D721Med (cell line): ENCODE measurements around the gene LMF1.

Experiments
- DNase-seq: peaks from one replicate; pipeline ENCODE4 v3.0.0; 2011; ENCODE audit warnings: low spot score; ENCODE audit not compliant: insufficient read length
- FAIRE-seq: peaks from 2 replicates; lab custom pipeline; 2011; peaks lifted over from hg19 to GRCh38; lab: Jason Lieb, UNC
- TF ChIP-seq, protein P1 (sequence below): IDR thresholded peaks from 2 replicates; pipeline ENCODE4 v1.5.1; 2012; ENCODE audit warnings: mild to moderate bottlenecking, control low read depth; ENCODE audit not compliant: insufficient read depth; ENCODE audit errors: missing control alignments

LMF1 gene

DNA sequence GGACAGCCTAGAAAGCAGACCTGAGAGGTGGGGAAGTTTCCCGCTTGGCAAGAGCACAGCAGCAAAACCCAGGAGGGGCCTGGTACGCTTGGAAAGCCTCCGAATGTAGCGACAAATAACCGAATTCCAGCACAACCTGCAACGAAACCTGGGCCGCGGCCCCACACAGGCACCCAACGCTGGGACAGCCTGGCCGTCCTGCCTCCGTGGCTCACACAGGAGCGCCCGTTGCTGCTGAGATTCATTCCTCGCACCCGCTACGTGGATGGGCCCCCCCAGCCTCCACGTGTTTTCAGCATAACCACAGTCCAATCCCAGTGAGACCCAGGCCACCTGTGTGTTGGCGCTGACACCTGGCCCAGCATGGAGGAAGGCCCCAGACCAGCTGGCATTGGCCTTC is 42.9 kb downstream of the LMF1 start:
- FAIRE-seq (no peak), DNase-seq (no peak)
- TF ChIP-seq, protein P1, sequence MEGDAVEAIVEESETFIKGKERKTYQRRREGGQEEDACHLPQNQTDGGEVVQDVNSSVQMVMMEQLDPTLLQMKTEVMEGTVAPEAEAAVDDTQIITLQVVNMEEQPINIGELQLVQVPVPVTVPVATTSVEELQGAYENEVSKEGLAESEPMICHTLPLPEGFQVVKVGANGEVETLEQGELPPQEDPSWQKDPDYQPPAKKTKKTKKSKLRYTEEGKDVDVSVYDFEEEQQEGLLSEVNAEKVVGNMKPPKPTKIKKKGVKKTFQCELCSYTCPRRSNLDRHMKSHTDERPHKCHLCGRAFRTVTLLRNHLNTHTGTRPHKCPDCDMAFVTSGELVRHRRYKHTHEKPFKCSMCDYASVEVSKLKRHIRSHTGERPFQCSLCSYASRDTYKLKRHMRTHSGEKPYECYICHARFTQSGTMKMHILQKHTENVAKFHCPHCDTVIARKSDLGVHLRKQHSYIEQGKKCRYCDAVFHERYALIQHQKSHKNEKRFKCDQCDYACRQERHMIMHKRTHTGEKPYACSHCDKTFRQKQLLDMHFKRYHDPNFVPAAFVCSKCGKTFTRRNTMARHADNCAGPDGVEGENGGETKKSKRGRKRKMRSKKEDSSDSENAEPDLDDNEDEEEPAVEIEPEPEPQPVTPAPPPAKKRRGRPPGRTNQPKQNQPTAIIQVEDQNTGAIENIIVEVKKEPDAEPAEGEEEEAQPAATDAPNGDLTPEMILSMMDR, result no peak

DNA sequence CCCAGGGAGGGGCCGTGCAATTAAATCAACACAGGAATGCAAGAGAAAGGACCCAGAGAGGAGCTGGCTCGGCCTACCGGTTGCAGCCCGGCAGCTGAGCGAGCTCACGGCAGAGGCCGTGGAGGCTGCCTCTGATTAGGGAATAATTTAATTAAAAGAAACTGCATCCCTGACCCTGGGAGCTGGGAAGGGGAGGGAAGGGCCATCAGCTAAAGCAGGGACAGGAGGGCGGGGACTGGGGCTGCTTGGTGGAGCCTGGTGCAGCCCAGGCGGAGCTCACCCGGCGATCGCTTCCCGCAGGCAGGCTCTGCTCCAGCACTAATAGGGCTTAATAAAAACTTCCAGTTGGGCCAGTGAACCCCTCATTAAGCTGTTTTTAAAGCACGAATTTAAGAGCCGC is 43.4 kb downstream of the LMF1 start:
- FAIRE-seq (no peak), DNase-seq (no peak)
- TF ChIP-seq, protein P1, result no peak

DNA sequence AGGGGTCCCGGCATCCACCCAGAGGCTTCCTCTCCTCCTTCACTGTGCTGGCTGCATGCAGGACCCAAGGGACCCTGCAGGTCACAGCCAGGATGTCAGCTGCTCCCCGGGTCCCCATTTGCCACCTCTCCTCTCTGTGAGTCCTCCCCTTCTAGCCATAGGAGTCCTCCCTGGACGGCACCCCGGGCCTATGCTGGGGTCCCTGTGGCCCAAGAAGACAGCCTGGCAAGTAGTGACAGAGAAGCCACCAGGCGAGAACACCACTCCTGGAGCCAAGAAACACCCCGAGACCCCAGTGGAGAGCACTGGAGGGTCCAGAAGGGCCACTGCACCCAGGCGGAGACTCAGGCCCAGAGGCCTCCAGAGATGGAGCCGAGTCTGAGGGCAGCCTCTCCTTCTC is 44.1 kb downstream of the LMF1 start:
- TF ChIP-seq, protein P1, result no peak
- DNase-seq, result no peak
- FAIRE-seq, result no peak

DNA sequence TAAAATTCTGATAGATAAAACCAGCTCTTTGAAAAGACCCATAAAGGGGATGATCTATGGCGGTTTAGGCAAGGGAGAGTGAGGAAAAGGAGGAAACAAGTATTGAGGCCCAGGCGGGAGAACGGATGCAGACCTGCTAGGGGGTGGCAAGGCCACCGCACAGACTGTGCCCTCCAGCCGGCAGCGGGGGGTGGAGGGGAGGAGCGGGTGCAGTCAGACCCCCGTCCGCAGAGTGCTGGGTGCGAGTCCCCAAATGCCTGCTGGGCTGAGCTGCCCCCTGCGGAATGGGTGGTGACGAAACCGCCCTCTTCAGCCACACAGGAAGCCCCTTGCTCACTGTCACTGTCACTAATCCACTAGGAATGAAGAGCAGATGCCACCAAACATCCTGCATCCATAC is 46.0 kb downstream of the LMF1 start:
- TF ChIP-seq, protein P1, result no peak
- DNase-seq (no peak), FAIRE-seq (no peak)

DNA sequence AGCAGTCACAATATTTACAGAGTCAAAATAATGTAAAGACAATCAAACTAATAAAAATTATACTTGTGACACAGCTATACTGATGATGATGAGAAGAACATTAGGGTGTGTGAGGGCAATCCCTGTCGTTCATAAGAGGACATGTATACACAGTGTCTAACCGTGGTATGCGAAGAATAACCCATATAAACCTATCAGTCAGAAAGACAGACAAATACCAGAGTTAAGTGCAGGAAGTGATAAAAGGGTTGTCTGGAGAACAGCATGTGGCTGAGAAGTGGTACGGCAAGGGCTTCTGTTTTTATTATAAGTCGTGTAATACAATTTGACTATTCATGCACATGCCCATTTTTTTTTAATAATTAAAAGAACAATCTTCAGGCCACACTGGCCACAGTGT is 46.7 kb downstream of the LMF1 start:
- DNase-seq (no peak), FAIRE-seq (no peak)

DNA sequence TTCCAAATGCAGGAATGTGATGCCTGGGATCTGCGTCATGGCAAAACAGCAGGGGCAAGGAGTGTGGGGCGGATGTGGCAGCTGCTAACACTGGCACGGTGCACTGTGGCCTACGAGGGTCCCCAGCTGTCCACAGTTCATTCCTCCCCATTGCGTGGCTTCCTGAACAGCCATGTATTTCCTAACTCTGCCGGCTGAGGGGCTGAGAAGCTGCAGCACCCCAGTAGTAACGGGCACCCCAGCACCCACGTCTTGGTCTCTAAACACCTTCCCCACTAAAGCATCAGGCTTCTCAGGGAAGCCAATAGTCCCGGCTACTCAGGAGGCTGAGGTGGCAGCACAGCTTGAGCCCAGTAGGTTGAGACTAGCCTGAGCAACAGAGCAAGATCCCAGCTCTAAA is 47.6 kb downstream of the LMF1 start:
- DNase-seq (no peak), FAIRE-seq (no peak)
- TF ChIP-seq, protein P1, result no peak

More for the DNA sequence above, 46.7 kb downstream of the LMF1 start:
- TF ChIP-seq, protein P1, result no peak

DNA sequence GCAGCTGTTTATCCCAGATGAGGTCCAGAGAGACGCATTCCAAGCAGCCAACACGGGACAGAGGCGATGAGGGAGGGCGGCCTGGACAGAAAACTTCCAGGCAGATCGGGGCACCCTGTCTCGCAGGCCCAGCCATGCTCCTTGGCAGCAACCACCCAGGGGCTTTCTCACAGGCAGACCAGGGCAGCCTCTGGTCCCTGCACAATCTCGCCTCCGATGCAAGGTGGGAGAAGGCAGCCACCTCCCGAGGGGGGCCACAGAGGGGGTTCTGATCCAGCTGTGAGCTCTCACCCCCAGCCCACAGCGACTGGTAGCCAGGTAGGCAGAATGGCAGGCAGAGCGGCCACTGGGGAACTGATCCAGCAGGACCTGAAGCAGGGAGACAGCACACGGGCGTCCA is 48.7 kb downstream of the LMF1 start:
- TF ChIP-seq, protein P1, result no peak

More for the DNA sequence above, 48.7 kb downstream of the LMF1 start:
- FAIRE-seq (no peak), DNase-seq (no peak)
